HCT116 (cell line): ENCODE results near the gene TM6SF1. TPM values are rescaled to one million over a fixed set of nuclear protein-coding genes. Genes with fewer than 3 reads are reported as not detected.
A peak's percentile ranks its signal among the peaks of the same experiment; 100 is the strongest.

Experiments used
- ATAC-seq: fragments of 200-7000 bp; cut with Tn5 transposase; 2 replicates; pipeline ENCODE4 v1.9.1; 2020; ENCODE audit warnings: mild to moderate bottlenecking, moderate library complexity
- Bru-seq: library from RNA; stranded (reverse); fragments of 400-500 nt; gene quantifications from one replicate; lab custom pipeline; 2021; lab: Mats Ljungman, UMichigan
- BruChase-seq, 2 experiments: library from RNA; stranded (reverse); fragments of 400-500 nt; gene quantifications; one replicate each; lab custom pipeline; 2021; lab: Mats Ljungman, UMichigan
- BruUV-seq: library from RNA; stranded (reverse); fragments of 400-500 nt; replicated peaks from 2 replicates; lab custom pipeline; 2021; lab: Mats Ljungman, UMichigan
- CTCF ChIA-PET: fragments of 300-600 bp; sonication (Branson Sonifier 250); formaldehyde crosslinking; loops from one replicate; lab custom pipeline; 2021; ENCODE audit warnings: antibody characterized with exemption; lab: Charles Lee
- POLR2A ChIA-PET: fragments of 300-600, 350-600 bp; sonication (Branson Sonifier 250); formaldehyde crosslinking; loops from one replicate; lab custom pipeline; 2021; ENCODE audit warnings: antibody characterized with exemption; lab: Charles Lee
- RAD21 ChIA-PET, 2 experiments: fragments of 300-600 bp; sonication (Branson Sonifier 250); formaldehyde crosslinking; loops; one replicate each; lab custom pipeline; 2023; ENCODE audit warnings: low total read pairs in 2 of 2; ENCODE audit not compliant: uncharacterized antibody in 2 of 2, unreplicated experiment in 2 of 2, low non-redundant PET in 1 of 2; lab: Charles Lee
- DNase-seq: peaks from one replicate; pipeline ENCODE4 v3.0.0-alpha.2; 2010; ENCODE audit warnings: low read depth, low spot score
- H2AFZ ChIP-seq: fragments of 200-600 bp; shearing (Covaris generic), sonication (generic); 2 replicates; pipeline ENCODE4 v1.6.1; 2017; ENCODE audit warnings: low read depth, mixed run types, mixed read lengths, antibody characterized with exemption, low read length; ENCODE audit not compliant: poor library complexity, severe bottlenecking
- H3K27ac ChIP-seq: 2 replicates; pipeline ENCODE4 v1.5.1; 2012; ENCODE audit warnings: low read depth, low read length
- H3K27me3 ChIP-seq: fragments of 200-600 bp; sonication (generic); 2 replicates; pipeline ENCODE4 v1.6.1; 2016; ENCODE audit warnings: mixed run types, low read length, mixed read lengths; ENCODE audit not compliant: insufficient read depth
- H3K36me3 ChIP-seq, 2 experiments: fragments of 200-500 bp in 1 of 2; fragments of 200-600 bp in 1 of 2; sonication (Bioruptor generic) in 1 of 2; sonication (generic) in 1 of 2; 2 replicates each; pipeline versions ENCODE4 v1.5.1 to v1.6.1; 2014 to 2016; ENCODE audit warnings: low read length in 2 of 2, inconsistent platforms in 1 of 2, mixed read lengths in 1 of 2, mixed run types in 1 of 2; ENCODE audit not compliant: insufficient read depth in 2 of 2, control insufficient read depth in 1 of 2
- H3K4me1 ChIP-seq, 2 experiments: fragments of 200-600 bp in 1 of 2; sonication (generic) in 1 of 2; 2 replicates each; pipeline versions ENCODE4 v1.5.1 to v1.6.1; 2012 to 2017; ENCODE audit warnings: low read length in 2 of 2, inconsistent platforms in 1 of 2, mild to moderate bottlenecking in 1 of 2, mixed read lengths in 1 of 2, mixed run types in 1 of 2, moderate library complexity in 1 of 2; ENCODE audit not compliant: insufficient read depth in 2 of 2, control insufficient read depth in 1 of 2
- H3K4me2 ChIP-seq: fragments of 200-600 bp; sonication (generic); 2 replicates; pipeline ENCODE4 v1.6.1; 2017; ENCODE audit warnings: mixed run types, low read length, mixed read lengths
- H3K4me3 ChIP-seq, 2 experiments: fragments of 200-600 bp in 1 of 2; sonication (generic) in 1 of 2; replicated peaks in 1 of 2; 2 replicates each; pipeline ENCODE4 v1.5.1; 2011 to 2016; ENCODE audit warnings: low read length in 2 of 2, control low read depth in 1 of 2, low read depth in 1 of 2, mild to moderate bottlenecking in 1 of 2, mixed read lengths in 1 of 2, mixed run types in 1 of 2
- H3K79me2 ChIP-seq: fragments of 200-600 bp; sonication (generic); 2 replicates; pipeline ENCODE4 v1.6.1; 2017; ENCODE audit warnings: mild to moderate bottlenecking, mixed run types, low read length, moderate library complexity, mixed read lengths; ENCODE audit not compliant: insufficient read depth
- H3K9ac ChIP-seq: fragments of 200-600 bp; sonication (generic); 2 replicates; pipeline ENCODE4 v1.6.1; 2016; ENCODE audit warnings: low read length, mixed read lengths
- H3K9me2 ChIP-seq: fragments of 200-600 bp; sonication (generic), shearing (Covaris generic); 2 replicates; pipeline ENCODE4 v1.6.1; 2017; ENCODE audit warnings: mixed run types, mild to moderate bottlenecking, moderate library complexity; ENCODE audit not compliant: insufficient read depth
- H3K9me3 ChIP-seq, 2 experiments: fragments of 200-500 bp in 1 of 2; fragments of 200-600 bp in 1 of 2; sonication (Bioruptor generic) in 1 of 2; sonication (generic) in 1 of 2; 2 replicates each; pipeline ENCODE4 v1.6.1; 2014 to 2017; ENCODE audit warnings: low read length in 2 of 2, mixed read lengths in 2 of 2, inconsistent platforms in 1 of 2, low read depth in 1 of 2, mild to moderate bottlenecking in 1 of 2, mixed run types in 1 of 2, moderate library complexity in 1 of 2; ENCODE audit not compliant: control insufficient read depth in 1 of 2, insufficient read depth in 1 of 2
- H4K20me1 ChIP-seq: fragments of 200-600 bp; sonication (generic), shearing (Covaris generic); 2 replicates; pipeline ENCODE4 v1.6.1; 2017; ENCODE audit warnings: mixed run types, mild to moderate bottlenecking, moderate library complexity; ENCODE audit not compliant: insufficient read depth
- CBX3 ChIP-seq: IDR thresholded peaks from 2 replicates; pipeline ENCODE4 v1.6.1; 2012; ENCODE audit warnings: low read depth
- CEBPB ChIP-seq: IDR thresholded peaks from 2 replicates; pipeline ENCODE4 v1.6.1; 2012; ENCODE audit warnings: low read depth
- MAX ChIP-seq: IDR thresholded peaks from 2 replicates; pipeline ENCODE4 v1.6.1; 2012
- POLR2AphosphoS5 ChIP-seq: IDR thresholded peaks from 2 replicates; pipeline ENCODE4 v1.6.1; 2011; ENCODE audit warnings: mild to moderate bottlenecking, low read depth, low read length, moderate library complexity
- RAD21 ChIP-seq: IDR thresholded peaks from 2 replicates; pipeline ENCODE4 v1.6.1; 2012; ENCODE audit warnings: low read depth, mild to moderate bottlenecking
- REST ChIP-seq: IDR thresholded peaks from 2 replicates; pipeline ENCODE4 v1.6.1; 2012; ENCODE audit warnings: low read depth
- SP1 ChIP-seq: IDR thresholded peaks from 2 replicates; pipeline ENCODE4 v1.6.1; 2012; ENCODE audit warnings: low read depth
- intact Hi-C: fragments of 100-400 bp; cut with micrococcal nuclease; formaldehyde crosslinking; loops from 2 replicates; pipeline ENCODE4 v1.10.0; 2022
- long read RNA-seq: library from polyadenylated mRNA; unstranded; transcript quantifications from one replicate; pipeline ENCODE4 v2.0.0, GENCODE V29; 2021; ENCODE audit not compliant: unreplicated experiment
- polyA plus RNA-seq: library from polyadenylated mRNA; unstranded; fragments of >200 nt; gene quantifications from 2 replicates; pipeline ENCODE4 v1.2.1, GENCODE V29; 2012; ENCODE audit warnings: missing spikeins
- total RNA-seq: library from RNA; stranded (reverse); gene quantifications from one replicate; pipeline ENCODE4 v1.2.1, GENCODE V29; 2021; ENCODE audit not compliant: unreplicated experiment

The TM6SF1 gene
- not detected for total RNA-seq
- not detected in 2 replicates for polyA plus RNA-seq
- Bru-seq, nascent RNA: percentile 5 among the genes with signal in this experiment
- BruChase-seq, experiment 1, labeled RNA remaining after a 6-hour chase: not detected
- BruChase-seq, experiment 2, labeled RNA remaining after a 2-hour chase: not detected
- long read RNA-seq: 0 reads

- Histone ChIP-seq H3K4me1 (no peaks in the 10 kb centered on the region), H3K9me3 (no peaks in the 10 kb centered on the region), H3K36me3 (no peaks in the 10 kb centered on the region), H3K79me2 (no peaks in the 10 kb centered on the region), H3K27ac (no peak within 1 kb of the TSS), H2AFZ (no peak within 1 kb of the TSS), H3K27me3 (no peaks in the 10 kb centered on the region; the same call in 1 of the 2 replicates), H3K9ac (no peak within 1 kb of the TSS), H3K4me2 (no peak within 1 kb of the TSS), H3K9me2 (no peaks in the 10 kb centered on the region), H3K4me3 (no peak within 1 kb of the TSS), H4K20me1 (no peaks in the 10 kb centered on the region)
- no peak for TF ChIP-seq MAX
- TF ChIP-seq REST: no peak
- TF ChIP-seq CEBPB: no peak
- TF ChIP-seq POLR2AphosphoS5: no peak
- no peak for TF ChIP-seq SP1
- TF ChIP-seq RAD21: no peak
- no peak for TF ChIP-seq CBX3
- DNase-seq (no peak), ATAC-seq (no peak)
- CTCF ChIA-PET: no interaction called here
- no TSS peak for BruUV-seq
- POLR2A ChIA-PET: no interaction called here
- RAD21 ChIA-PET: no interaction called here
- intact Hi-C loops: no loop called here
Observed at GRCh38 chr15:83106994-83107840, at the start of gene TM6SF1. Gene TM6SF1, plus strand, starts transcription at chr15:83107645. Its CDS starts 36 bp downstream, at chr15:83107681.
